Measurements from ENCODE around the gene JAKMIP2. TPM values are rescaled to one million over a fixed set of nuclear protein-coding genes. Genes with fewer than 3 reads are reported as not detected.

JAKMIP2 gene
- total RNA-seq, 1 experiment from 2014 or later, result not detected

GRCh38 chr5:147552897-147553296 lies 229.6 kb downstream of the JAKMIP2 start:
- in situ Hi-C loops (cut with HindIII; ENCODE audit: low sequenced_read_pairs), result no loop called here
- no peak for DNase-seq (ENCODE audit: low spot score)

- DNase-seq (ENCODE audit: low spot score), result no peak
- in situ Hi-C loops (cut with HindIII; ENCODE audit: low sequenced_read_pairs), result no loop called here
Observed at GRCh38 chr5:147551677-147552076, 230.9 kb downstream of the JAKMIP2 start.

- in situ Hi-C loops (cut with HindIII; ENCODE audit: low sequenced_read_pairs), result no loop called here
- no peak for DNase-seq (ENCODE audit: low spot score)
Observed at GRCh38 chr5:147547730-147548129, 234.8 kb downstream of the JAKMIP2 start.

- no peak for DNase-seq (ENCODE audit: low spot score)
- in situ Hi-C loops (cut with HindIII; ENCODE audit: low sequenced_read_pairs), result no loop called here
Observed at GRCh38 chr5:147544556-147544955, 238.0 kb downstream of the JAKMIP2 start.

GRCh38 chr5:147539053-147539452 lies 243.5 kb downstream of the JAKMIP2 start:
- DNase-seq (ENCODE audit: low spot score), result no peak
- in situ Hi-C loops (cut with HindIII; ENCODE audit: low sequenced_read_pairs), result no loop called here

GRCh38 chr5:147538236-147538635 lies 244.3 kb downstream of the JAKMIP2 start:
- DNase-seq (ENCODE audit: low spot score), result no peak
- in situ Hi-C loops (cut with HindIII; ENCODE audit: low sequenced_read_pairs), result no loop called here

Other genes starting within 250 kb of the JAKMIP2 start
- gene SPINK1, start 48.9 kb upstream of the JAKMIP2 start, total RNA-seq (2014; rRNA removed; shearing (Covaris generic)), result not detected in 2 replicates
- gene SCGB3A2, start 96.0 kb upstream of the JAKMIP2 start, total RNA-seq (2014; rRNA removed; shearing (Covaris generic)), result not detected in 2 replicates
- gene C5orf46, start 123.8 kb upstream of the JAKMIP2 start, total RNA-seq (2014; rRNA removed; shearing (Covaris generic)), result not detected in 2 replicates